Panc1 (cell line): ENCODE measurements around the gene TM7SF2. TPM values are rescaled to one million over a fixed set of nuclear protein-coding genes. Genes with fewer than 3 reads are reported as not detected.

Experiments used
- ATAC-seq: fragments of 200-7000 bp; cut with Tn5 transposase; 2 replicates; pipeline ENCODE4 v1.9.1; 2020; ENCODE audit warnings: mild to moderate bottlenecking, moderate library complexity
- BruUV-seq: library from RNA; stranded (reverse); fragments of 400-500 nt; replicated peaks from 2 replicates; lab custom pipeline; 2021; lab: Mats Ljungman, UMichigan
- CTCF ChIA-PET: fragments of 300-600 bp; sonication (Branson Sonifier 250); formaldehyde crosslinking; loops from one replicate; lab custom pipeline; 2022; ENCODE audit warnings: antibody characterized with exemption; lab: Charles Lee
- POLR2A ChIA-PET: fragments of 300-600 bp; sonication (Branson Sonifier 250); formaldehyde crosslinking; loops from one replicate; lab custom pipeline; 2022; ENCODE audit warnings: antibody characterized with exemption; lab: Charles Lee
- DNase-seq: peaks from one replicate; pipeline ENCODE4 v3.0.0-alpha.2; 2010; ENCODE audit warnings: low read depth, low spot score
- H3K27ac ChIP-seq: 2 replicates; pipeline ENCODE4 v1.5.1; 2011; ENCODE audit warnings: mild to moderate bottlenecking, low read length, inconsistent platforms
- H3K27me3 ChIP-seq: fragments of 200-500 bp; sonication (Bioruptor generic); 2 replicates; pipeline ENCODE4 v1.6.0; 2014; ENCODE audit warnings: low read length, inconsistent platforms; ENCODE audit not compliant: control insufficient read depth, insufficient read depth
- H3K36me3 ChIP-seq: fragments of 200-500 bp; sonication (Bioruptor generic); 2 replicates; pipeline ENCODE4 v1.5.1; 2014; ENCODE audit warnings: inconsistent platforms, mild to moderate bottlenecking, low read length, moderate library complexity; ENCODE audit not compliant: control insufficient read depth, insufficient read depth
- H3K4me1 ChIP-seq: 2 replicates; pipeline ENCODE4 v1.5.1; 2011; ENCODE audit warnings: inconsistent platforms, mild to moderate bottlenecking, low read length, moderate library complexity; ENCODE audit not compliant: control insufficient read depth, insufficient read depth
- H3K4me3 ChIP-seq, 2 experiments: 2 replicates each; pipeline ENCODE4 v1.5.1; 2011 to 2012; ENCODE audit warnings: low read depth in 2 of 2, low read length in 2 of 2, mild to moderate bottlenecking in 2 of 2, inconsistent platforms in 1 of 2, moderate library complexity in 1 of 2
- H3K9me3 ChIP-seq: fragments of 200-500 bp; sonication (Bioruptor generic); 2 replicates; pipeline ENCODE4 v1.5.1; 2014; ENCODE audit warnings: low read depth, mild to moderate bottlenecking, inconsistent platforms, low read length, moderate library complexity; ENCODE audit not compliant: control insufficient read depth, insufficient read depth
- POLR2AphosphoS5 ChIP-seq: IDR thresholded peaks from 2 replicates; pipeline ENCODE4 v1.6.1; 2012; ENCODE audit warnings: mild to moderate bottlenecking, low read depth, low read length, moderate library complexity
- SIN3A ChIP-seq: IDR thresholded peaks from 2 replicates; pipeline ENCODE4 v1.6.1; 2012; ENCODE audit warnings: low read depth, mild to moderate bottlenecking, low read length, moderate library complexity, borderline replicate concordance; ENCODE audit not compliant: insufficient read depth
- TCF7L2 ChIP-seq: IDR thresholded peaks from 2 replicates; pipeline ENCODE4 v1.6.1; 2011; ENCODE audit warnings: mild to moderate bottlenecking, low read depth, low read length, inconsistent platforms
- in situ Hi-C: cut with HindIII; loops from 2 replicates; pipeline ENCODE4 v1.10.0; 2016; ENCODE audit warnings: low sequenced_read_pairs, low pct_unique_long_range_greater_than_20kb
- intact Hi-C: fragments of 100-400 bp; cut with micrococcal nuclease; formaldehyde crosslinking; loops from one replicate; pipeline ENCODE4 v1.10.0; 2022; ENCODE audit not compliant: unreplicated experiment
- total RNA-seq: library from RNA; stranded (reverse); gene quantifications from one replicate; pipeline ENCODE4 v1.2.1, GENCODE V29; 2021; ENCODE audit not compliant: unreplicated experiment
- TF ChIP-seq, protein P1 (sequence below): fragments of 450-650 bp; IDR thresholded peaks from 2 replicates; pipeline ENCODE4 v1.5.1; 2017; ENCODE audit warnings: mild to moderate bottlenecking
- TF ChIP-seq, protein P2 (sequence below), 2 experiments: IDR thresholded peaks; 2 replicates each; pipeline ENCODE4 v1.6.1; 2011 to 2012; ENCODE audit warnings: low read depth in 2 of 2, control low read depth in 1 of 2, low read length in 1 of 2, mild to moderate bottlenecking in 1 of 2, moderate library complexity in 1 of 2; ENCODE audit not compliant: insufficient read depth in 1 of 2

Gene TM7SF2
- total RNA-seq, 1 experiment from 2014 or later: 85.4 TPM

- ChIA-PET POLR2A (no interaction called here), CTCF (no interaction called here)
- Histone ChIP-seq H3K27ac (no peak overlapping the region), H3K4me1 (no peaks in the 10 kb centered on the region), H3K9me3 (no peaks in the 10 kb centered on the region), H3K36me3 (no peaks in the 10 kb centered on the region), H3K4me3 (no peak overlapping the region), H3K27me3 (no peaks in the 10 kb centered on the region)
- in situ Hi-C loops (no loop called here), intact Hi-C loops (no loop called here)
- TF ChIP-seq, protein P1, sequence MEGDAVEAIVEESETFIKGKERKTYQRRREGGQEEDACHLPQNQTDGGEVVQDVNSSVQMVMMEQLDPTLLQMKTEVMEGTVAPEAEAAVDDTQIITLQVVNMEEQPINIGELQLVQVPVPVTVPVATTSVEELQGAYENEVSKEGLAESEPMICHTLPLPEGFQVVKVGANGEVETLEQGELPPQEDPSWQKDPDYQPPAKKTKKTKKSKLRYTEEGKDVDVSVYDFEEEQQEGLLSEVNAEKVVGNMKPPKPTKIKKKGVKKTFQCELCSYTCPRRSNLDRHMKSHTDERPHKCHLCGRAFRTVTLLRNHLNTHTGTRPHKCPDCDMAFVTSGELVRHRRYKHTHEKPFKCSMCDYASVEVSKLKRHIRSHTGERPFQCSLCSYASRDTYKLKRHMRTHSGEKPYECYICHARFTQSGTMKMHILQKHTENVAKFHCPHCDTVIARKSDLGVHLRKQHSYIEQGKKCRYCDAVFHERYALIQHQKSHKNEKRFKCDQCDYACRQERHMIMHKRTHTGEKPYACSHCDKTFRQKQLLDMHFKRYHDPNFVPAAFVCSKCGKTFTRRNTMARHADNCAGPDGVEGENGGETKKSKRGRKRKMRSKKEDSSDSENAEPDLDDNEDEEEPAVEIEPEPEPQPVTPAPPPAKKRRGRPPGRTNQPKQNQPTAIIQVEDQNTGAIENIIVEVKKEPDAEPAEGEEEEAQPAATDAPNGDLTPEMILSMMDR: no peak
- TF ChIP-seq SIN3A (no peak), POLR2AphosphoS5 (no peak), TCF7L2 (no peak)
- TF ChIP-seq, protein P2, sequence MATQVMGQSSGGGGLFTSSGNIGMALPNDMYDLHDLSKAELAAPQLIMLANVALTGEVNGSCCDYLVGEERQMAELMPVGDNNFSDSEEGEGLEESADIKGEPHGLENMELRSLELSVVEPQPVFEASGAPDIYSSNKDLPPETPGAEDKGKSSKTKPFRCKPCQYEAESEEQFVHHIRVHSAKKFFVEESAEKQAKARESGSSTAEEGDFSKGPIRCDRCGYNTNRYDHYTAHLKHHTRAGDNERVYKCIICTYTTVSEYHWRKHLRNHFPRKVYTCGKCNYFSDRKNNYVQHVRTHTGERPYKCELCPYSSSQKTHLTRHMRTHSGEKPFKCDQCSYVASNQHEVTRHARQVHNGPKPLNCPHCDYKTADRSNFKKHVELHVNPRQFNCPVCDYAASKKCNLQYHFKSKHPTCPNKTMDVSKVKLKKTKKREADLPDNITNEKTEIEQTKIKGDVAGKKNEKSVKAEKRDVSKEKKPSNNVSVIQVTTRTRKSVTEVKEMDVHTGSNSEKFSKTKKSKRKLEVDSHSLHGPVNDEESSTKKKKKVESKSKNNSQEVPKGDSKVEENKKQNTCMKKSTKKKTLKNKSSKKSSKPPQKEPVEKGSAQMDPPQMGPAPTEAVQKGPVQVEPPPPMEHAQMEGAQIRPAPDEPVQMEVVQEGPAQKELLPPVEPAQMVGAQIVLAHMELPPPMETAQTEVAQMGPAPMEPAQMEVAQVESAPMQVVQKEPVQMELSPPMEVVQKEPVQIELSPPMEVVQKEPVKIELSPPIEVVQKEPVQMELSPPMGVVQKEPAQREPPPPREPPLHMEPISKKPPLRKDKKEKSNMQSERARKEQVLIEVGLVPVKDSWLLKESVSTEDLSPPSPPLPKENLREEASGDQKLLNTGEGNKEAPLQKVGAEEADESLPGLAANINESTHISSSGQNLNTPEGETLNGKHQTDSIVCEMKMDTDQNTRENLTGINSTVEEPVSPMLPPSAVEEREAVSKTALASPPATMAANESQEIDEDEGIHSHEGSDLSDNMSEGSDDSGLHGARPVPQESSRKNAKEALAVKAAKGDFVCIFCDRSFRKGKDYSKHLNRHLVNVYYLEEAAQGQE (IDR thresholded peaks at IDR 0.05; ENCODE audit: insufficient read depth in 1 of 2, low read depth in 2 of 2, low read length in 1 of 2): no peak
- BruUV-seq: no TSS peak
- DNase-seq (no peak), ATAC-seq (no peak)
Measured at GRCh38 chr11:65090628-65091027, 21.0 kb upstream of the TM7SF2 start.

GRCh38 chr11:65095427-65095826, 16.2 kb upstream of the TM7SF2 start:
- in situ Hi-C loops (no loop called here), intact Hi-C loops (no loop called here)
- Histone ChIP-seq H3K4me1 (peaks cover 5% of the 10 kb centered on the region), H3K27ac (peak overlapping the region; percentile 80), H3K36me3 (no peaks in the 10 kb centered on the region), H3K4me3 (peak overlapping the region in 1 of 2 experiments; percentile 88; a peak in 2 of 4 replicates), H3K27me3 (no peaks in the 10 kb centered on the region), H3K9me3 (no peaks in the 10 kb centered on the region)
- BruUV-seq: no TSS peak
- CTCF ChIA-PET: no interaction called here
- no peak for TF ChIP-seq TCF7L2
- POLR2A ChIA-PET: interaction anchor here (0.5 to 0.6 kb wide), 3 partner anchors 36 to 246 kb away, joined by 3 to 12 read pairs (median 12); no protein-coding TSS in a partner anchor
- DNase-seq: no peak
- no peak for ATAC-seq

DNA sequence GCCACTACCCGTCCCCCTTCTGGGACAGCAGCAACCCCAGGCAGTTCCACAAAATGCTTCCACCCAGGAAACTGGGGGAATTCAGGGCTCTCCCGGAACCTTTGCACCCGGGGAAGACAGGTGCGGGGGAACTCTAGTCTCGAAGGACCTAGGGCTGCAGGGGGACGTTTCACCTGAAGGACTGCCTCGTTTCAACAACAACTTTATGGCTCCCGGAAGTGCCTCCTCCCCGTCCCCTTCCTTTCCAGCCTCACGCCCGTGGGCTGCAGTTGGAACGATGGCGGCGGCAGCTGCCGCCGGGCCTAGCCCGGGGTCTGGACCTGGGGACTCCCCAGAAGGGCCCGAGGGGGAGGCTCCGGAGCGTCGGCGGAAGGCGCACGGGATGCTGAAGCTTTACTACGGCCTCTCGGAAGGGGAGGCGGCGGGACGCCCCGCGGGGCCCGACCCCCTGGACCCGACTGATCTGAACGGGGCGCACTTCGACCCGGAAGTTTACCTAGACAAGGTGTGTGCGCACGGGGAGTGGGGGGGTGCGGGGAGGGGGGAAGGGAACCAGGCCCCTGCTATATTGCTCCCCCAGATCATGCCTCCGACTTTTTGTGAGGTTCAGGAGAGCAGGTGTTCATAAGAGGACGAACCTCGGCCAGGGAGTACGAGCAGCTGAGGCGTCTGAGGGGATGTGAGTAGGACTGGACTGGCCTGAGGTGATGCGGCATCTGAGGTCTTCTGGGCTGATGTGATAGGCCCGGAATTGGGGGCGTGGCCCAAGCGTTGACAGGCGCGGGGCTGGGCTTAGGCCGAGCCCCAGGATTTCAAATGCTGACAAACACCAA, 15.5 kb upstream of the TM7SF2 start, which contains the start of gene VPS51:
TSS of gene VPS51 (plus strand) at position 241 of the 833 bp plus-strand sequence. CDS start at position 278, 37 bp downstream.
- DNase-seq: no peak
- ChIA-PET CTCF (no interaction called here), POLR2A (interaction anchor here (0.5 to 0.6 kb wide), 2 partner anchors 207 to 247 kb away, joined by 3 to 7 read pairs; no protein-coding TSS in a partner anchor)
- peaks cover 5% of the 10 kb centered on the region for H3K4me1 ChIP-seq
- TF ChIP-seq TCF7L2: peak; percentile 78
- no peak; the same call in none of the 2 replicates for TF ChIP-seq SIN3A
- peak; percentile 81 for TF ChIP-seq POLR2AphosphoS5
- TF ChIP-seq, protein P2 (IDR thresholded peaks at IDR 0.05; ENCODE audit: insufficient read depth in 1 of 2, low read depth in 2 of 2, low read length in 1 of 2): peak in 1 of 2 experiments; percentile 44; a peak in 1 of 4 replicates
- intact Hi-C loops: no loop called here
- no peaks in the 10 kb centered on the region for H3K36me3 ChIP-seq
- ATAC-seq: peak; percentile 97
- H3K27me3 ChIP-seq: no peaks in the 10 kb centered on the region
- no TSS peak for BruUV-seq
- H3K27ac ChIP-seq: peak within 1 kb of the TSS; percentile 80
- H3K4me3 ChIP-seq: peak within 1 kb of the TSS; percentile 63 to 88
- no peaks in the 10 kb centered on the region for H3K9me3 ChIP-seq
- in situ Hi-C loops: no loop called here
